Endothelial cell of umbilical vein (primary cell): ENCODE data around the gene GAS7. TPM values are rescaled to one million over a fixed set of nuclear protein-coding genes. Genes with fewer than 3 reads are reported as not detected.

ENCODE experiments used
- BruUV-seq: library from RNA; stranded (reverse); fragments of 400-500 nt; replicated peaks from 2 replicates; lab custom pipeline; 2021; lab: Mats Ljungman, UMichigan
- CTCF ChIA-PET: fragments of 300-600, 350-600 bp; sonication (Branson Sonifier 250); formaldehyde crosslinking; loops from one replicate; lab custom pipeline; 2021; ENCODE audit warnings: antibody characterized with exemption, inconsistent platforms; lab: Charles Lee
- POLR2A ChIA-PET: fragments of 300-600, 350-600 bp; sonication (Branson Sonifier 250); formaldehyde crosslinking; loops from one replicate; lab custom pipeline; 2021; ENCODE audit warnings: antibody characterized with exemption, inconsistent platforms; lab: Charles Lee
- DNase-seq: peaks from one replicate; pipeline ENCODE4 v3.0.0-alpha.2; 2011; ENCODE audit warnings: low read depth, low spot score
- FAIRE-seq: peaks from 2 replicates; lab custom pipeline; 2011; peaks lifted over from hg19 to GRCh38; lab: Jason Lieb, UNC
- H2AFZ ChIP-seq: 2 replicates; pipeline ENCODE4 v1.6.0; 2012; ENCODE audit warnings: low read depth, low read length, control low read depth, inconsistent platforms
- H3K27ac ChIP-seq: 2 replicates; pipeline ENCODE4 v1.5.1; 2011; ENCODE audit warnings: low read depth, mild to moderate bottlenecking, control low read depth, low read length, moderate library complexity; ENCODE audit not compliant: insufficient read depth
- H3K27me3 ChIP-seq, 2 experiments: 2 replicates each; pipeline versions ENCODE4 v1.6.0 to v1.6.1; 2011; ENCODE audit warnings: low read length in 2 of 2, mixed read lengths in 1 of 2; ENCODE audit not compliant: control insufficient read depth in 2 of 2, insufficient read depth in 2 of 2
- H3K36me3 ChIP-seq, 2 experiments: 2 replicates in 1 of 2; 3 replicates in 1 of 2; pipeline ENCODE4 v1.5.1; 2011; ENCODE audit warnings: low read length in 2 of 2, mild to moderate bottlenecking in 1 of 2, moderate library complexity in 1 of 2; ENCODE audit not compliant: control insufficient read depth in 2 of 2, insufficient read depth in 2 of 2; ENCODE audit errors: extremely low read depth in 1 of 2
- H3K4me1 ChIP-seq: 3 replicates; pipeline ENCODE4 v1.5.1; 2011; ENCODE audit warnings: mild to moderate bottlenecking, low read length; ENCODE audit not compliant: control insufficient read depth, insufficient read depth; ENCODE audit errors: extremely low read depth
- H3K4me2 ChIP-seq: 2 replicates; pipeline ENCODE4 v1.6.1; 2011; ENCODE audit warnings: low read length, control low read depth, mixed read lengths; ENCODE audit not compliant: insufficient read depth
- H3K4me3 ChIP-seq, 3 experiments: fragments of 200-600 bp in 1 of 3; sonication (generic), shearing (Covaris generic) in 1 of 3; replicated peaks in 1 of 3; 2 replicates each; pipeline ENCODE4 v1.5.1; 2011 to 2016; ENCODE audit warnings: control low read depth in 3 of 3, low read length in 3 of 3, mild to moderate bottlenecking in 2 of 3, inconsistent platforms in 1 of 3, low read depth in 1 of 3, moderate library complexity in 1 of 3; ENCODE audit not compliant: insufficient read depth in 1 of 3
- H3K79me2 ChIP-seq: 2 replicates; pipeline ENCODE4 v1.6.0; 2012; ENCODE audit warnings: low read length, inconsistent platforms; ENCODE audit not compliant: control insufficient read depth, insufficient read depth
- H3K9ac ChIP-seq: replicated peaks from 2 replicates; pipeline ENCODE3; 2011; ENCODE audit warnings: low read length, control low read depth; ENCODE audit not compliant: insufficient read depth; ENCODE audit errors: extremely low read depth
- H3K9me1 ChIP-seq: replicated peaks from 3 replicates; pipeline ENCODE4 v1.6.0; 2011; ENCODE audit warnings: mild to moderate bottlenecking, low read length; ENCODE audit not compliant: control insufficient read depth, insufficient read depth; ENCODE audit errors: extremely low read depth
- H3K9me3 ChIP-seq: replicated peaks from 2 replicates; pipeline ENCODE4 v1.5.1; 2012; ENCODE audit warnings: low read length, inconsistent platforms; ENCODE audit not compliant: control insufficient read depth, insufficient read depth
- H4K20me1 ChIP-seq: replicated peaks from 2 replicates; pipeline ENCODE3; 2011; ENCODE audit warnings: mild to moderate bottlenecking, low read length; ENCODE audit not compliant: control insufficient read depth, insufficient read depth; ENCODE audit errors: extremely low read depth
- CTCF ChIP-seq, 2 donors: IDR thresholded peaks; 1 replicate in 1 of 2; 2 replicates in 1 of 2; pipeline ENCODE4 v1.5.1; 2011; ENCODE audit warnings: low read length in 2 of 2, mild to moderate bottlenecking in 2 of 2, moderate library complexity in 2 of 2, control low read depth in 1 of 2, inconsistent platforms in 1 of 2, low read depth in 1 of 2; ENCODE audit not compliant: insufficient read depth in 1 of 2; ENCODE audit errors: extremely low read depth in 1 of 2
- EZH2 ChIP-seq: IDR thresholded peaks from 2 replicates; pipeline ENCODE4 v1.6.1; 2012; ENCODE audit warnings: borderline replicate concordance, low read depth, mild to moderate bottlenecking, moderate library complexity, low read length, inconsistent platforms; ENCODE audit not compliant: severe bottlenecking
- FOS ChIP-seq: IDR thresholded peaks from 2 replicates; pipeline ENCODE4 v1.6.1; 2011; ENCODE audit warnings: mild to moderate bottlenecking, low read length, moderate library complexity, borderline replicate concordance; ENCODE audit not compliant: insufficient read depth
- GATA2 ChIP-seq: IDR thresholded peaks from 2 replicates; pipeline ENCODE4 v1.7.0; 2011; ENCODE audit warnings: low read depth, mild to moderate bottlenecking, moderate library complexity, mixed read lengths, low read length; ENCODE audit not compliant: insufficient read length, insufficient read depth
- JUN ChIP-seq: IDR thresholded peaks from 2 replicates; pipeline ENCODE4 v1.6.1; 2011; ENCODE audit warnings: borderline replicate concordance, low read depth; ENCODE audit not compliant: insufficient read length, insufficient read depth
- MAX ChIP-seq: IDR thresholded peaks from 2 replicates; pipeline ENCODE4 v1.6.1; 2011; ENCODE audit not compliant: insufficient read depth, insufficient read length
- MYC ChIP-seq: IDR thresholded peaks from one replicate; pipeline ENCODE4 v1.6.1; 2011; ENCODE audit warnings: mild to moderate bottlenecking, low read depth, low read length
- POLR2A ChIP-seq: IDR thresholded peaks from 2 replicates; pipeline ENCODE4 v1.6.1; 2012; ENCODE audit warnings: low read depth, mild to moderate bottlenecking, control low read depth, low read length
- POLR2AphosphoS5 ChIP-seq: IDR thresholded peaks from 2 replicates; pipeline ENCODE4 v1.6.1; 2012; ENCODE audit warnings: low read depth, mild to moderate bottlenecking, control low read depth, low read length, moderate library complexity; ENCODE audit not compliant: insufficient read depth
- dilution Hi-C: fragments of 300-500 bp; cut with MboI; formaldehyde crosslinking; loops from one replicate; pipeline ENCODE4 v1.15.0; 2019; ENCODE audit warnings: low sequenced_read_pairs; ENCODE audit not compliant: extremely low pct_ligation_motif_present
- intact Hi-C: fragments of 100-400 bp; cut with micrococcal nuclease; formaldehyde crosslinking; loops from one replicate; pipeline ENCODE4 v1.10.0; 2022
- polyA plus RNA-seq, 4 experiments: library from polyadenylated mRNA; depleted of rRNA in 3 of 4; stranded (reverse) in 3 of 4; unstranded in 1 of 4; fragments of >200 nt; gene quantifications; 2 replicates each; pipeline versions ENCODE4 v1.2.1 to v1.2.3, GENCODE V29; 2011 to 2012; ENCODE audit warnings: missing spikeins in 1 of 4
- total RNA-seq: library from RNA; stranded (reverse); gene quantifications from 2 replicates; pipeline ENCODE4 v1.2.3, GENCODE V29; 2021

The GAS7 gene
- total and polyA plus RNA-seq, 2 donors (not counting 3 experiments of a cell fraction or from before 2014, with no cell fraction given) = not detected

GRCh38 chr17:9905902-9906301, 292.5 kb downstream of the GAS7 start:
- peaks cover 5% of the 10 kb centered on the region for H3K9me3 ChIP-seq
- H3K27me3 ChIP-seq = no peaks in the 10 kb centered on the region
- H3K27ac ChIP-seq = no peak overlapping the region
- H2AFZ ChIP-seq = no peak overlapping the region
- no TSS peak for BruUV-seq
- no peak overlapping the region for H3K4me2 ChIP-seq
- intact Hi-C loops (no loop called here), dilution Hi-C loops (no loop called here)
- CTCF ChIA-PET = no interaction called here
- H4K20me1 ChIP-seq = no peaks in the 10 kb centered on the region
- DNase-seq (no peak), FAIRE-seq (no peak)
- H3K79me2 ChIP-seq = no peaks in the 10 kb centered on the region
- no peak overlapping the region for H3K4me3 ChIP-seq
- POLR2A ChIA-PET = no interaction called here
- H3K36me3 ChIP-seq = no peaks in the 10 kb centered on the region
- H3K4me1 ChIP-seq = no peaks in the 10 kb centered on the region
- no peaks in the 10 kb centered on the region for H3K9me1 ChIP-seq
- TF ChIP-seq MYC = no peak
- TF ChIP-seq CTCF (IDR thresholded peaks at IDR 0.05; ENCODE audit: extremely low read depth in 1 of 2, insufficient read depth in 1 of 2, low read depth in 1 of 2, low read length in 2 of 2) = no peak
- no peak for TF ChIP-seq EZH2
- no peak for TF ChIP-seq FOS
- no peak for TF ChIP-seq POLR2A
- no peak for TF ChIP-seq JUN
- TF ChIP-seq POLR2AphosphoS5 = no peak
- TF ChIP-seq GATA2 = no peak
- no peak for TF ChIP-seq MAX
- H3K9ac ChIP-seq = no peak overlapping the region
